SU-DHL-6 (cell line): ENCODE results near the gene CDK14.

ENCODE experiments used
- H2AFZ ChIP-seq: fragments of 200-600 bp; sonication (generic); 2 replicates; pipeline ENCODE4 v1.6.1; 2014; ENCODE audit warnings: low read depth, mild to moderate bottlenecking, moderate library complexity, mixed read lengths, antibody characterized with exemption, low read length; ENCODE audit not compliant: severe bottlenecking
- H3F3A ChIP-seq: fragments of 200-600 bp; shearing (Covaris generic); 2 replicates; pipeline ENCODE4 v1.6.0; 2016; ENCODE audit warnings: antibody characterized with exemption, mild to moderate bottlenecking; ENCODE audit not compliant: insufficient read depth
- H3K27ac ChIP-seq: fragments of 200-600 bp; sonication (generic); 2 replicates; pipeline ENCODE4 v1.5.1; 2016; ENCODE audit warnings: low read depth, mild to moderate bottlenecking, low read length, moderate library complexity, mixed read lengths
- H3K27me3 ChIP-seq: fragments of 200-600 bp; sonication (generic), shearing (Covaris generic); 2 replicates; pipeline ENCODE4 v1.6.0; 2014; ENCODE audit warnings: mild to moderate bottlenecking, low read length
- H3K36me3 ChIP-seq: fragments of 200-600 bp; sonication (generic); 2 replicates; pipeline ENCODE4 v1.6.1; 2014; ENCODE audit warnings: mild to moderate bottlenecking, low read length, mixed read lengths
- H3K4me2 ChIP-seq: fragments of 300-600, 200-600 bp; shearing (Covaris generic), sonication (generic); 2 replicates; pipeline ENCODE4 v1.6.0; 2014; ENCODE audit warnings: low read length, low read depth, mild to moderate bottlenecking; ENCODE audit not compliant: poor library complexity, severe bottlenecking
- H3K4me3 ChIP-seq: fragments of 200-600 bp; sonication (generic); 2 replicates; pipeline ENCODE4 v1.5.1; 2014; ENCODE audit warnings: antibody characterized with exemption, low read length, mild to moderate bottlenecking, mixed read lengths; ENCODE audit not compliant: insufficient read depth, poor library complexity, severe bottlenecking
- H3K79me2 ChIP-seq: fragments of 200-600 bp; sonication (generic); 2 replicates; pipeline ENCODE4 v1.6.1; 2014; ENCODE audit warnings: mild to moderate bottlenecking, low read length, moderate library complexity; ENCODE audit not compliant: insufficient read depth
- H3K9ac ChIP-seq: fragments of 200-600 bp; sonication (generic); 2 replicates; pipeline ENCODE4 v1.7.0; 2014; ENCODE audit warnings: mild to moderate bottlenecking, low read length
- H3K9me2 ChIP-seq: fragments of 200-600 bp; sonication (generic); replicated peaks from 2 replicates; pipeline ENCODE4 v1.6.1; 2014; ENCODE audit warnings: low read length; ENCODE audit not compliant: insufficient read depth
- H3K9me3 ChIP-seq: fragments of 200-600 bp; sonication (generic); 2 replicates; pipeline ENCODE4 v1.6.1; 2014; ENCODE audit warnings: low read length, mixed read lengths; ENCODE audit not compliant: insufficient read depth
- H4K20me1 ChIP-seq: fragments of 200-600 bp; sonication (generic); 2 replicates; pipeline ENCODE4 v1.6.1; 2014; ENCODE audit warnings: low read depth, mild to moderate bottlenecking, antibody characterized with exemption, low read length, moderate library complexity, mixed read lengths
- CTCF ChIP-seq: fragments of 200-600 bp; sonication (generic); IDR thresholded peaks from one replicate; pipeline ENCODE4 v1.5.1; 2017; ENCODE audit warnings: antibody characterized with exemption, mild to moderate bottlenecking, low read length, moderate library complexity; ENCODE audit not compliant: insufficient read depth, poor library complexity, severe bottlenecking
- EZH2phosphoT487 ChIP-seq: fragments of 200-600 bp; sonication (generic), shearing (Covaris generic); conservative IDR thresholded peaks from 2 replicates; pipeline ENCODE4 v1.6.1; 2018; ENCODE audit warnings: mild to moderate bottlenecking, antibody characterized with exemption, low read length, moderate library complexity, mixed read lengths

The CDK14 gene

GRCh38 chr7:90611115-90611514 is 15.0 kb downstream of the CDK14 start:
- Histone ChIP-seq H3K36me3 (no peaks in the 10 kb centered on the region), H4K20me1 (no peaks in the 10 kb centered on the region), H3F3A (no peaks in the 10 kb centered on the region), H3K27me3 (no peaks in the 10 kb centered on the region), H3K79me2 (no peaks in the 10 kb centered on the region), H3K4me3 (no peak overlapping the region), H2AFZ (no peak overlapping the region), H3K9ac (no peak overlapping the region), H3K4me2 (no peak overlapping the region), H3K27ac (no peak overlapping the region), H3K9me3 (no peaks in the 10 kb centered on the region), H3K9me2 (no peaks in the 10 kb centered on the region)
- TF ChIP-seq EZH2phosphoT487 (no peak), CTCF (no peak)

GRCh38 chr7:90613088-90613498 is 17.0 kb downstream of the CDK14 start:
- Histone ChIP-seq H3K9me3 (no peaks in the 10 kb centered on the region), H3K27ac (no peak overlapping the region), H3K79me2 (no peaks in the 10 kb centered on the region), H3K4me3 (no peak overlapping the region), H3K4me2 (no peak overlapping the region), H3K9ac (no peak overlapping the region), H3K36me3 (no peaks in the 10 kb centered on the region), H3F3A (no peaks in the 10 kb centered on the region), H3K9me2 (no peaks in the 10 kb centered on the region), H4K20me1 (no peaks in the 10 kb centered on the region), H3K27me3 (no peaks in the 10 kb centered on the region), H2AFZ (no peak overlapping the region)
- TF ChIP-seq EZH2phosphoT487 (no peak), CTCF (no peak)

GRCh38 chr7:90617442-90617841 is 21.3 kb downstream of the CDK14 start:
- Histone ChIP-seq H3K79me2 (no peaks in the 10 kb centered on the region), H3K4me3 (no peak overlapping the region), H3K36me3 (no peaks in the 10 kb centered on the region), H4K20me1 (no peaks in the 10 kb centered on the region), H2AFZ (no peak overlapping the region), H3K27me3 (no peaks in the 10 kb centered on the region), H3K27ac (no peak overlapping the region), H3K9me3 (no peaks in the 10 kb centered on the region), H3F3A (no peaks in the 10 kb centered on the region), H3K9ac (no peak overlapping the region), H3K9me2 (no peaks in the 10 kb centered on the region), H3K4me2 (no peak overlapping the region)
- no peak for TF ChIP-seq EZH2phosphoT487
- TF ChIP-seq CTCF: no peak

GRCh38 chr7:90618876-90619275 is 22.8 kb downstream of the CDK14 start:
- Histone ChIP-seq H4K20me1 (no peaks in the 10 kb centered on the region), H3K4me2 (no peak overlapping the region), H3K9me3 (no peaks in the 10 kb centered on the region), H3K27ac (no peak overlapping the region), H3F3A (no peaks in the 10 kb centered on the region), H3K4me3 (no peak overlapping the region), H3K9ac (no peak overlapping the region), H3K27me3 (no peaks in the 10 kb centered on the region), H3K9me2 (no peaks in the 10 kb centered on the region), H3K36me3 (no peaks in the 10 kb centered on the region), H2AFZ (no peak overlapping the region), H3K79me2 (no peaks in the 10 kb centered on the region)
- no peak for TF ChIP-seq CTCF
- TF ChIP-seq EZH2phosphoT487: no peak
